ENCODE results near the gene SLC25A13. TPM values are rescaled to one million over a fixed set of nuclear protein-coding genes. Genes with fewer than 3 reads are reported as not detected.

SLC25A13 gene
- total and polyA plus RNA-seq, 2 donors (not counting 1 experiment from before 2014, with no cell fraction given), result 6.9 to 12.0 TPM

DNA sequence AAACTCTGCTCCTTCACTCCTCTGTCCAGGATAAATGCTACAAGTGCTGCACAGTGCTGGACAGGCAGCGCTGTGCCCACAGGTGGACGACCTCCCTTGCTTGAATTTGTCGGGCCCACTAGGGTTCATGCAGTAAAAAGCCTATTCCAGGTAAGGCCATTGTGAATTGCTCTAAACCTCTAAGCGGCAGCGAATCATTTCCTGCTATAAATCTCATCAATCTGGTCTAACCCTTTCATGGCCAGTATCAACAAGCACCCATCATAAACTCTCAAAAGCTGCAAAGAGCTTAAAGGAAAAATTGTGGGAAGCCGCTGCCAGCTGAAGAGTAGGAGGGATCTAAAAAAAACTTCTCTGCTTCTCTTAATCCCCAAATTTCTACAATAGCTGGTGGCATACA is 134.2 kb downstream of the SLC25A13 start:
- Histone ChIP-seq H3K4me2 (ENCODE audit: extremely low read depth, insufficient read depth, low read length) (no peak overlapping the region), H3K27ac (ENCODE audit: insufficient read depth, low read length) (no peak overlapping the region)

DNA sequence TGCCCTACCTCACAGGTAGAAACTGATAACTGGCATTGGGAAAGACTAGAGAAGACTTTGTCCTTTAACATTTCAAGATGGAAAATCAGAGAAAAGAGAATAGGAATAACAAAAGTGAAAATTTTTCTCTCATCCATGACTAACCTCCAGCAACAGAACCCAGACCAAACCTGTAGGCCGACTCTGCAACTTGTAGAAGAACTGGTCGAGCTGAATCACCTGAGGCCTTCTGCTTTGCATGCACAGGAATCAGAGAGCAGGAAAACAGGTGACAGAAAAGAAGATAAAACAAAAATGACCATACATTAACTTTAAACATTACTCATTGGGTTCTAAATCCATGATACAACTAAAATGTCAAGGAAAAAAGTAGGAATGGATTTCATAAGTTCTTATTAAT is 137.1 kb downstream of the SLC25A13 start:
- Histone ChIP-seq H3K9me3 (ENCODE audit: control insufficient read depth, insufficient read depth, low read depth, low read length) (no peaks in the 10 kb centered on the region), H4K20me1 (ENCODE audit: control insufficient read depth, extremely low read depth, insufficient read depth, low read length) (no peaks in the 10 kb centered on the region), H2AFZ (ENCODE audit: low read length) (no peak overlapping the region), H3K4me1 (ENCODE audit: control insufficient read depth, extremely low read depth, insufficient read depth, low read length) (peaks cover 2% of the 10 kb centered on the region), H3K27me3 (ENCODE audit: control insufficient read depth, insufficient read depth, low read length) (no peaks in the 10 kb centered on the region), H3K4me3 (replicated peaks in 1 of 4; ENCODE audit: control extremely low read depth in 1 of 4, insufficient read depth in 1 of 4, low read depth in 3 of 4, low read length in 4 of 4) (no peak overlapping the region), H3K36me3 (ENCODE audit: control insufficient read depth, insufficient read depth, low read length) (no peaks in the 10 kb centered on the region), H3K27ac (ENCODE audit: insufficient read depth, low read length) (no peak overlapping the region), H3K4me2 (ENCODE audit: extremely low read depth, insufficient read depth, low read length) (no peak overlapping the region), H3K79me2 (ENCODE audit: control insufficient read depth, insufficient read depth, low read length) (no peaks in the 10 kb centered on the region), H3K9ac (ENCODE audit: insufficient read depth, low read length) (no peak overlapping the region)
- no peak for TF ChIP-seq EZH2 (IDR thresholded peaks at IDR 0.05; ENCODE audit: low read length, missing control alignments)
- TF ChIP-seq, protein P1, sequence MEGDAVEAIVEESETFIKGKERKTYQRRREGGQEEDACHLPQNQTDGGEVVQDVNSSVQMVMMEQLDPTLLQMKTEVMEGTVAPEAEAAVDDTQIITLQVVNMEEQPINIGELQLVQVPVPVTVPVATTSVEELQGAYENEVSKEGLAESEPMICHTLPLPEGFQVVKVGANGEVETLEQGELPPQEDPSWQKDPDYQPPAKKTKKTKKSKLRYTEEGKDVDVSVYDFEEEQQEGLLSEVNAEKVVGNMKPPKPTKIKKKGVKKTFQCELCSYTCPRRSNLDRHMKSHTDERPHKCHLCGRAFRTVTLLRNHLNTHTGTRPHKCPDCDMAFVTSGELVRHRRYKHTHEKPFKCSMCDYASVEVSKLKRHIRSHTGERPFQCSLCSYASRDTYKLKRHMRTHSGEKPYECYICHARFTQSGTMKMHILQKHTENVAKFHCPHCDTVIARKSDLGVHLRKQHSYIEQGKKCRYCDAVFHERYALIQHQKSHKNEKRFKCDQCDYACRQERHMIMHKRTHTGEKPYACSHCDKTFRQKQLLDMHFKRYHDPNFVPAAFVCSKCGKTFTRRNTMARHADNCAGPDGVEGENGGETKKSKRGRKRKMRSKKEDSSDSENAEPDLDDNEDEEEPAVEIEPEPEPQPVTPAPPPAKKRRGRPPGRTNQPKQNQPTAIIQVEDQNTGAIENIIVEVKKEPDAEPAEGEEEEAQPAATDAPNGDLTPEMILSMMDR (conservative IDR thresholded peaks at IDR 0.05 in 1 of 2, IDR thresholded peaks at IDR 0.05 in 1 of 2; ENCODE audit: low read depth in 1 of 2, low read length in 2 of 2), result no peak
- DNase-seq (ENCODE audit: low read depth in 2 of 2), result no peak

More for the DNA sequence above, 134.2 kb downstream of the SLC25A13 start:
- TF ChIP-seq, protein P1 (conservative IDR thresholded peaks at IDR 0.05 in 1 of 2, IDR thresholded peaks at IDR 0.05 in 1 of 2; ENCODE audit: low read depth in 1 of 2, low read length in 2 of 2), result no peak
- TF ChIP-seq EZH2 (IDR thresholded peaks at IDR 0.05; ENCODE audit: low read length, missing control alignments), result no peak
- H3K4me1 ChIP-seq (ENCODE audit: control insufficient read depth, extremely low read depth, insufficient read depth, low read length), result peaks cover 2% of the 10 kb centered on the region
- no peak overlapping the region for H3K9ac ChIP-seq (ENCODE audit: insufficient read depth, low read length)
- H3K79me2 ChIP-seq (ENCODE audit: control insufficient read depth, insufficient read depth, low read length), result no peaks in the 10 kb centered on the region
- no peak overlapping the region for H2AFZ ChIP-seq (ENCODE audit: low read length)
- no peaks in the 10 kb centered on the region for H4K20me1 ChIP-seq (ENCODE audit: control insufficient read depth, extremely low read depth, insufficient read depth, low read length)
- no peak for DNase-seq (ENCODE audit: low read depth in 2 of 2)
- H3K9me3 ChIP-seq (ENCODE audit: control insufficient read depth, insufficient read depth, low read depth, low read length), result no peaks in the 10 kb centered on the region
- no peaks in the 10 kb centered on the region for H3K27me3 ChIP-seq (ENCODE audit: control insufficient read depth, insufficient read depth, low read length)
- H3K36me3 ChIP-seq (ENCODE audit: control insufficient read depth, insufficient read depth, low read length), result peaks cover 1% of the 10 kb centered on the region
- H3K4me3 ChIP-seq (replicated peaks in 1 of 4; ENCODE audit: control extremely low read depth in 1 of 4, insufficient read depth in 1 of 4, low read depth in 3 of 4, low read length in 4 of 4), result no peak overlapping the region

DNA sequence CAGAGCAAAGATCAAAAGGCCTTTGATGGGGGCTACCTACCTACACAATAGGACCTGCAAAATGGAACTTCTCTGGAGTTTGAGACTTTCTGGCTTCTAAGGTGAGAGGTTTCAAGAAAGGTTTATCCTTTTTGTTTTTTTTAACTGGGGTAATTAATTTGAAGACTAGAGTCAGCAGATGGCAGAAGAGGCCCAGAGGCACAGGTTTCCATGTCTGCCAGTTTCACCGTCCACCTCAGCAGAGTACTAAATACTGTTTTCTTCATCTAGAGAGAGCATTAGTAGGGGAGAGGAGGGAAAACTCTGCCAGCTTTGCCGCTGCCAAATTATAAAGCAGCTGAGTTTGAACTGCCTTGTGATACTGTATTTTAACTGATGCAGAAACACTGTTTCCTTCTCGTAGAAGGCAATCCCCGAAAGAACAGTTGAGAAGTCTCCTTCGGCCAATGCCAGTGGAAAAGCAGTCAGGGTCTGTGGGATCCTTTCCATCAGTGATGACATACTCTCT is 138.7 kb downstream of the SLC25A13 start:
- Histone ChIP-seq H3K9ac (ENCODE audit: insufficient read depth, low read length) (no peak overlapping the region), H3K4me1 (ENCODE audit: control insufficient read depth, extremely low read depth, insufficient read depth, low read length) (no peaks in the 10 kb centered on the region), H3K36me3 (ENCODE audit: control insufficient read depth, insufficient read depth, low read length) (no peaks in the 10 kb centered on the region), H3K79me2 (ENCODE audit: control insufficient read depth, insufficient read depth, low read length) (no peaks in the 10 kb centered on the region), H3K27ac (ENCODE audit: insufficient read depth, low read length) (no peak overlapping the region), H3K4me3 (replicated peaks in 1 of 4; ENCODE audit: control extremely low read depth in 1 of 4, insufficient read depth in 1 of 4, low read depth in 3 of 4, low read length in 4 of 4) (no peak overlapping the region), H3K27me3 (ENCODE audit: control insufficient read depth, insufficient read depth, low read length) (no peaks in the 10 kb centered on the region), H3K9me3 (ENCODE audit: control insufficient read depth, insufficient read depth, low read depth, low read length) (no peaks in the 10 kb centered on the region), H2AFZ (ENCODE audit: low read length) (no peak overlapping the region), H4K20me1 (ENCODE audit: control insufficient read depth, extremely low read depth, insufficient read depth, low read length) (no peaks in the 10 kb centered on the region), H3K4me2 (ENCODE audit: extremely low read depth, insufficient read depth, low read length) (no peak overlapping the region)
- no peak for TF ChIP-seq EZH2 (IDR thresholded peaks at IDR 0.05; ENCODE audit: low read length, missing control alignments)
- TF ChIP-seq, protein P1 (conservative IDR thresholded peaks at IDR 0.05 in 1 of 2, IDR thresholded peaks at IDR 0.05 in 1 of 2; ENCODE audit: low read depth in 1 of 2, low read length in 2 of 2), result no peak
- DNase-seq (ENCODE audit: low read depth in 2 of 2), result no peak
